ENCODE measurements around the gene ARL16.

Gene ARL16

DNA sequence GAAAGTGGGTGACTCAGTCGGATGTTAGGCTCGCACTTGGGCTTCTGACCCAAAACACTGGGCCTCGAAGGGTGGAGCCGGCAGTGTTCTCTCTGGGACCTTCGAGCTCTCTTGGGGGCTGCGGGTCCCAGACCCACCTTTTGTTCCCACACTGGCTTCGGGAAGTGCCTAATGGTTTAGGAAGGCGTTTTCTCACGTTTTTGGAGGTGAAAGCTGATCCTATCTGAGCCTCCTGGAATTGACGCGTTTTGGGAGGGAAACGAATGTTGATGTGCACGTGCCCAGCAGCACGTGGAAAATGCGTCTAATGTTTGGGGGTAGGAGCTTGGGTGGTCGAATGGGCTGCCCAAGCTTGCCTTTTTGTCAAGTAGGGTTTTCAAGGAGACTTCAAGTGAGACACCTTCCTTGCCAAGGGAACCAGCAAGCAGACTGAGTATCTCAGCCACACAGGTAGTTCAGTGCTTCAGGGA, 880 bp upstream of the ARL16 start:
- DNase-seq (ENCODE audit: low read depth): peak; percentile 47
- H3K4me3 ChIP-seq (ENCODE audit: low read depth, low read length): peak overlapping the region; percentile 96

DNA sequence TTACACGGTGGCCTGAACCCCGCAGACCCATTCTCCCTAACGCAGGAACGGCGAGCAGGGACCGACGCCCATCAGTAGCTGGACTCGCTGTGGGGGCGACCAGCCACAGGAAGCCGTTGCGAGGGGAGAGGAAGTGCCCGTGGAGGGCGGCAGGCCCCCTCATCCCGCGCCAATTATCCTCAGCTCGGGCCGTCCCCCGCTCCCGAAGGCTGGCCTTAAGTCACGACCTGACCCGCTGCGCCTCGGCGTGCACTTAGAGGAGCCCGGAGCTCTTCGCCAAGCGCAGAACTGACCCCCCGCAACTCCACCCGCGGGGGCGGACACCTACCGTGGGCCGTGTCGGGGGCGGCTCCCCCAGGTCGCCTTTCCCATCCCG, 401 bp downstream of the ARL16 start:
- no peak for DNase-seq (ENCODE audit: low read depth)
- TF ChIP-seq, protein P1, sequence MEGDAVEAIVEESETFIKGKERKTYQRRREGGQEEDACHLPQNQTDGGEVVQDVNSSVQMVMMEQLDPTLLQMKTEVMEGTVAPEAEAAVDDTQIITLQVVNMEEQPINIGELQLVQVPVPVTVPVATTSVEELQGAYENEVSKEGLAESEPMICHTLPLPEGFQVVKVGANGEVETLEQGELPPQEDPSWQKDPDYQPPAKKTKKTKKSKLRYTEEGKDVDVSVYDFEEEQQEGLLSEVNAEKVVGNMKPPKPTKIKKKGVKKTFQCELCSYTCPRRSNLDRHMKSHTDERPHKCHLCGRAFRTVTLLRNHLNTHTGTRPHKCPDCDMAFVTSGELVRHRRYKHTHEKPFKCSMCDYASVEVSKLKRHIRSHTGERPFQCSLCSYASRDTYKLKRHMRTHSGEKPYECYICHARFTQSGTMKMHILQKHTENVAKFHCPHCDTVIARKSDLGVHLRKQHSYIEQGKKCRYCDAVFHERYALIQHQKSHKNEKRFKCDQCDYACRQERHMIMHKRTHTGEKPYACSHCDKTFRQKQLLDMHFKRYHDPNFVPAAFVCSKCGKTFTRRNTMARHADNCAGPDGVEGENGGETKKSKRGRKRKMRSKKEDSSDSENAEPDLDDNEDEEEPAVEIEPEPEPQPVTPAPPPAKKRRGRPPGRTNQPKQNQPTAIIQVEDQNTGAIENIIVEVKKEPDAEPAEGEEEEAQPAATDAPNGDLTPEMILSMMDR (IDR thresholded peaks at IDR 0.05; ENCODE audit: low read depth, low read length, missing control alignments): no peak
- peak overlapping the region; percentile 96 for H3K4me3 ChIP-seq (ENCODE audit: low read depth, low read length)
- in situ Hi-C loops (cut with HindIII; ENCODE audit: low sequenced_read_pairs): no loop called here

More for the DNA sequence above, 880 bp upstream of the ARL16 start:
- in situ Hi-C loops (cut with HindIII; ENCODE audit: low sequenced_read_pairs): no loop called here
- TF ChIP-seq, protein P1 (IDR thresholded peaks at IDR 0.05; ENCODE audit: low read depth, low read length, missing control alignments): no peak

DNA sequence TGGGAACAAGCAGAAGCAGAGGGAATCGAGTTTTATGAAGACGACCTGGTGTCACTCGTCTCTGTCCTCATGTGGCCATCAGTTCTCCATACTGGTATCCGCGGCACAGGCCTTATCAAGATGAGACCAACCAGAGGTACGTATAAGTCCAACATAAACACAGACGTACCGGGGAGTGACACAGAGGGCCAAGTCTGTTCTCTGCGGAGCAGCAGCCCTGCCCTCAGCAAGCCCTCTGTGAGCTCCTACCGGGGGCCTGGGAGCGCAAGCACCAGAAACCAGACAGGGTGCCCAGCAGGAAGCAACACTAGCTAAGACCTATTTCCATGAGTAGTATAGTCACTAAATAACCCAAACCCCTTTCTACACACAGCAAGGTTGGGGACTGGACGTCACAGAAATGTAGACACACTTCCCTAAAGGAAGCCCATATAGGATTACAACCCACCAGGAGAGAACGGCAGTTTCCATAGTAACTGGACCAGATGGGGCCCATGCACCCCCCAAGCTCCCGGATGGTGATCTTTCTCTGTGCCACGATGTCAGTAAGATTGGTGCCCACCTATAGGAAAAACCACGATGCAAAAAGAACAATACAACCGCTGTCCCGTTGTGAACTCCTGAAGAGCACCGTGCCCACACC, 911 bp downstream of the ARL16 start:
- DNase-seq (ENCODE audit: low read depth): no peak
- TF ChIP-seq, protein P1 (IDR thresholded peaks at IDR 0.05; ENCODE audit: low read depth, low read length, missing control alignments): no peak
- in situ Hi-C loops (cut with HindIII; ENCODE audit: low sequenced_read_pairs): no loop called here
- peak overlapping the region; percentile 96 for H3K4me3 ChIP-seq (ENCODE audit: low read depth, low read length)

DNA sequence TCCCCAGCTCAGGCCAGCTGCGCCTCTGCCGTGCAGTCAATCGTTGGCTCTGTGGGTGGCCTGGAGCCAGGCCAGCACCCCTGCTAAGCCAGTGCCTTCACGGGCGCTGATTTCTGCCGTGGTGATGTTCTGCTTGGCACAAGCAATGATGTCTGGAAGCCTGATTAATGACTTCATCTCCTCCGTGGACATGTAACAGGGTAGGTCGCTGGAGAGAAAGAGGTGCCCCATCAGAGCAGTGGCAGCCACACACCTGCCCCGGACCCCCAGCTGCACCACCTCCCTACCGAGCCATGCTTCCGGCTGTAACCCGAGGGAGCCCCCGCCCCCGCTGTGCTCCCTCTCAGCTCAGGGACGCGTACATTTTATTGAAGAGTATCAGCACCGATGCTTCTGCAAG, 1.9 kb downstream of the ARL16 start:
- in situ Hi-C loops (cut with HindIII; ENCODE audit: low sequenced_read_pairs): no loop called here

DNA sequence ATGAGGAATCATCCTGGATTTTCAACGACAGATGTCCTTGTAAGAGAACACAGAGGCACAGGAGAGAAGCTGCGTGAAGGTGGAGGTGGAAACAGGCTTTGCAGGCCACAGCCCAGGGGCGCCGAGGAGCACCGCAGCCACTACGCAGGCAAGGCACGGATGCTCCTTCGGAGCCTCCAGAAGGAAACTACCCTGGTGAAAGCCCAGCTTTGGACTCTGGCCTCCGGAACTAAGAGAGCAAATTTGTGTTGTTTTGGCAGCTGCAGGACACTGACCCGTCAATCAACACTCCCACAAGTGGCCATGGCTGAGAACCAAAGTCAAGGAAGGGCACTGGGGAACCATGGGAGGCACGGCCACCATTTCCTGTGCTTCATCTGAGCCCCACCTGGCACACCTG, 3.4 kb downstream of the ARL16 start:
- in situ Hi-C loops (cut with HindIII; ENCODE audit: low sequenced_read_pairs): no loop called here
- TF ChIP-seq, protein P1 (IDR thresholded peaks at IDR 0.05; ENCODE audit: low read depth, low read length, missing control alignments): no peak
- DNase-seq (ENCODE audit: low read depth): no peak

More for the DNA sequence above, 1.9 kb downstream of the ARL16 start:
- no peak overlapping the region for H3K4me3 ChIP-seq (ENCODE audit: low read depth, low read length)
- DNase-seq (ENCODE audit: low read depth): no peak
- TF ChIP-seq, protein P1 (IDR thresholded peaks at IDR 0.05; ENCODE audit: low read depth, low read length, missing control alignments): no peak

DNA sequence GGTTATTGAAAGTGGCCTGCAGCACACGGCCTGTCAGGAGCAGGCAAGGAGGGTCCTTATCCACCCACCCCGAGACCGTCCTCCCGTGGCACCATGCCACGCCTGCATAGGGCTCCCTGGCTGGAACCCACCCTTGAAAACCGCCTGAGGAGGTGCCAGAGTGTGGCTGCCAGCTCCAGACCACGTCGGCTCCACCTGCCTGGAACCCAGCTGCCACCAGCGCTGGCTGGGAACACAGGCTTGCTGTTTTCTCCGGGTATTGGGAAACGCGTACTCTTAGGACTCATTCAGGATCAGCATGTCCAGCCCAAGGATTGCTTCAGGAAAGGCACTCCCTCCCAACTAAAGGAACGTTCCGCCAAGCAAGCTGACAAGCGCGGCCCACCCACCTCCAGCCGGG, 6.7 kb downstream of the ARL16 start:
- DNase-seq (ENCODE audit: low read depth): no peak
- in situ Hi-C loops (cut with HindIII; ENCODE audit: low sequenced_read_pairs): no loop called here

More for the DNA sequence above, 3.4 kb downstream of the ARL16 start:
- no peak overlapping the region for H3K4me3 ChIP-seq (ENCODE audit: low read depth, low read length)

More for the DNA sequence above, 6.7 kb downstream of the ARL16 start:
- H3K4me3 ChIP-seq (ENCODE audit: low read depth, low read length): no peak overlapping the region
- TF ChIP-seq, protein P1 (IDR thresholded peaks at IDR 0.05; ENCODE audit: low read depth, low read length, missing control alignments): no peak

Data from astrocyte of the cerebellum (primary cell).